ENCODE data around the gene RAB24.

DNA sequence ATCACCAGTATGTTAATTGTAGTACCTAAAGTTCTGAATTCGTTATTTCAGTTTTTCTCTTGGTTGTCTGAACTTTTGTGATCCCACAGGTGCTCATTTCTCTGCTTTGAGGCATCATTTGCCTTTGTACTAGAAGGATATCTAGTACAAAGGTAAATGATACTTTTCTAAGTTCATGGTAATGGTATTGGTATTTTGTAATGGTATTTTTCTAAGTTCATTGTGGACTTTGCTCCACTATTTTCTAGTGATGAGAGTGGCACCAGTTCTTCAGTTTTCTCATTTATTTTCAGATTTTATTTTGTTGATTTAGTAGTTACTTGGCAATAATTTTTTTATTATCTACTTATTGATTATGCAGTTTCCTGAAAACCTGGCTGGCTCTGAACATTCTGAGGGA is 42.0 kb downstream of the RAB24 start:
- no peak for TF ChIP-seq POLR2AphosphoS5 (IDR thresholded peaks at IDR 0.05)
- no peak for TF ChIP-seq TAF1 (IDR thresholded peaks at IDR 0.05; ENCODE audit: low read depth)
- TF ChIP-seq, protein P1, sequence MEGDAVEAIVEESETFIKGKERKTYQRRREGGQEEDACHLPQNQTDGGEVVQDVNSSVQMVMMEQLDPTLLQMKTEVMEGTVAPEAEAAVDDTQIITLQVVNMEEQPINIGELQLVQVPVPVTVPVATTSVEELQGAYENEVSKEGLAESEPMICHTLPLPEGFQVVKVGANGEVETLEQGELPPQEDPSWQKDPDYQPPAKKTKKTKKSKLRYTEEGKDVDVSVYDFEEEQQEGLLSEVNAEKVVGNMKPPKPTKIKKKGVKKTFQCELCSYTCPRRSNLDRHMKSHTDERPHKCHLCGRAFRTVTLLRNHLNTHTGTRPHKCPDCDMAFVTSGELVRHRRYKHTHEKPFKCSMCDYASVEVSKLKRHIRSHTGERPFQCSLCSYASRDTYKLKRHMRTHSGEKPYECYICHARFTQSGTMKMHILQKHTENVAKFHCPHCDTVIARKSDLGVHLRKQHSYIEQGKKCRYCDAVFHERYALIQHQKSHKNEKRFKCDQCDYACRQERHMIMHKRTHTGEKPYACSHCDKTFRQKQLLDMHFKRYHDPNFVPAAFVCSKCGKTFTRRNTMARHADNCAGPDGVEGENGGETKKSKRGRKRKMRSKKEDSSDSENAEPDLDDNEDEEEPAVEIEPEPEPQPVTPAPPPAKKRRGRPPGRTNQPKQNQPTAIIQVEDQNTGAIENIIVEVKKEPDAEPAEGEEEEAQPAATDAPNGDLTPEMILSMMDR (IDR thresholded peaks at IDR 0.05; ENCODE audit: poor library complexity, severe bottlenecking), result no peak
- no peak for TF ChIP-seq SMC3 (conservative IDR thresholded peaks at IDR 0.05; ENCODE audit: poor library complexity)
- no peak for TF ChIP-seq EZH2 (IDR thresholded peaks at IDR 0.05; ENCODE audit: borderline replicate concordance, insufficient read depth, low read length, poor library complexity, severe bottlenecking)
- no peak for TF ChIP-seq RAD21 (conservative IDR thresholded peaks at IDR 0.05)
- no peak for TF ChIP-seq EP300 (conservative IDR thresholded peaks at IDR 0.05; ENCODE audit: poor library complexity, severe bottlenecking)
- TF ChIP-seq, protein P2, sequence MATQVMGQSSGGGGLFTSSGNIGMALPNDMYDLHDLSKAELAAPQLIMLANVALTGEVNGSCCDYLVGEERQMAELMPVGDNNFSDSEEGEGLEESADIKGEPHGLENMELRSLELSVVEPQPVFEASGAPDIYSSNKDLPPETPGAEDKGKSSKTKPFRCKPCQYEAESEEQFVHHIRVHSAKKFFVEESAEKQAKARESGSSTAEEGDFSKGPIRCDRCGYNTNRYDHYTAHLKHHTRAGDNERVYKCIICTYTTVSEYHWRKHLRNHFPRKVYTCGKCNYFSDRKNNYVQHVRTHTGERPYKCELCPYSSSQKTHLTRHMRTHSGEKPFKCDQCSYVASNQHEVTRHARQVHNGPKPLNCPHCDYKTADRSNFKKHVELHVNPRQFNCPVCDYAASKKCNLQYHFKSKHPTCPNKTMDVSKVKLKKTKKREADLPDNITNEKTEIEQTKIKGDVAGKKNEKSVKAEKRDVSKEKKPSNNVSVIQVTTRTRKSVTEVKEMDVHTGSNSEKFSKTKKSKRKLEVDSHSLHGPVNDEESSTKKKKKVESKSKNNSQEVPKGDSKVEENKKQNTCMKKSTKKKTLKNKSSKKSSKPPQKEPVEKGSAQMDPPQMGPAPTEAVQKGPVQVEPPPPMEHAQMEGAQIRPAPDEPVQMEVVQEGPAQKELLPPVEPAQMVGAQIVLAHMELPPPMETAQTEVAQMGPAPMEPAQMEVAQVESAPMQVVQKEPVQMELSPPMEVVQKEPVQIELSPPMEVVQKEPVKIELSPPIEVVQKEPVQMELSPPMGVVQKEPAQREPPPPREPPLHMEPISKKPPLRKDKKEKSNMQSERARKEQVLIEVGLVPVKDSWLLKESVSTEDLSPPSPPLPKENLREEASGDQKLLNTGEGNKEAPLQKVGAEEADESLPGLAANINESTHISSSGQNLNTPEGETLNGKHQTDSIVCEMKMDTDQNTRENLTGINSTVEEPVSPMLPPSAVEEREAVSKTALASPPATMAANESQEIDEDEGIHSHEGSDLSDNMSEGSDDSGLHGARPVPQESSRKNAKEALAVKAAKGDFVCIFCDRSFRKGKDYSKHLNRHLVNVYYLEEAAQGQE (IDR thresholded peaks at IDR 0.05; ENCODE audit: borderline replicate concordance), result no peak
- TF ChIP-seq MXI1 (conservative IDR thresholded peaks at IDR 0.05; ENCODE audit: poor library complexity, severe bottlenecking), result no peak

Measured in neural cell (in vitro differentiated cells).